Neutrophil (primary cell): Measurements from ENCODE around the gene PLA2G3.
A peak's percentile ranks its signal among the peaks of the same experiment; 100 is the strongest.
"Not testable (repeated sequence)": the region's sequence is repeated elsewhere in the genome, so short reads cannot be mapped to it uniquely, and the experiment has no call there.

Experiments
- H3K27ac ChIP-seq: fragments of 200-600 bp; sonication (generic); 2 replicates; pipeline ENCODE4 v1.5.1; 2016; ENCODE audit warnings: mild to moderate bottlenecking, moderate library complexity
- H3K27me3 ChIP-seq: fragments of 200-600 bp; sonication (generic); 2 replicates; pipeline ENCODE4 v1.6.0; 2016; ENCODE audit warnings: mild to moderate bottlenecking
- H3K36me3 ChIP-seq: fragments of 200-600 bp; sonication (generic); 2 replicates; pipeline ENCODE4 v1.5.1; 2017
- H3K4me1 ChIP-seq, 2 experiments: fragments of 200-600 bp in 1 of 2; sonication (generic) in 1 of 2; 1 replicate in 1 of 2; 2 replicates in 1 of 2; pipeline versions ENCODE4 v1.5.1 to v1.6.1; 2013 to 2016; ENCODE audit warnings: low read depth in 1 of 2, low read length in 1 of 2, mild to moderate bottlenecking in 1 of 2, moderate library complexity in 1 of 2; ENCODE audit not compliant: control insufficient read depth in 1 of 2, insufficient read depth in 1 of 2
- H3K4me3 ChIP-seq, 2 experiments: fragments of 200-600 bp in 1 of 2; sonication (generic) in 1 of 2; 1 replicate in 1 of 2; 2 replicates in 1 of 2; pipeline ENCODE4 v1.5.1; 2013 to 2016; ENCODE audit warnings: low read depth in 1 of 2, low read length in 1 of 2, mild to moderate bottlenecking in 1 of 2, moderate library complexity in 1 of 2
- H3K9me3 ChIP-seq: fragments of 200-600 bp; sonication (generic); 2 replicates; pipeline ENCODE4 v1.5.1; 2016
- TF ChIP-seq, protein P1 (sequence below): fragments of 200-600 bp; sonication (generic); IDR thresholded peaks from 2 replicates; pipeline ENCODE4 v1.5.1; 2016; ENCODE audit warnings: antibody characterized with exemption

The PLA2G3 gene

DNA sequence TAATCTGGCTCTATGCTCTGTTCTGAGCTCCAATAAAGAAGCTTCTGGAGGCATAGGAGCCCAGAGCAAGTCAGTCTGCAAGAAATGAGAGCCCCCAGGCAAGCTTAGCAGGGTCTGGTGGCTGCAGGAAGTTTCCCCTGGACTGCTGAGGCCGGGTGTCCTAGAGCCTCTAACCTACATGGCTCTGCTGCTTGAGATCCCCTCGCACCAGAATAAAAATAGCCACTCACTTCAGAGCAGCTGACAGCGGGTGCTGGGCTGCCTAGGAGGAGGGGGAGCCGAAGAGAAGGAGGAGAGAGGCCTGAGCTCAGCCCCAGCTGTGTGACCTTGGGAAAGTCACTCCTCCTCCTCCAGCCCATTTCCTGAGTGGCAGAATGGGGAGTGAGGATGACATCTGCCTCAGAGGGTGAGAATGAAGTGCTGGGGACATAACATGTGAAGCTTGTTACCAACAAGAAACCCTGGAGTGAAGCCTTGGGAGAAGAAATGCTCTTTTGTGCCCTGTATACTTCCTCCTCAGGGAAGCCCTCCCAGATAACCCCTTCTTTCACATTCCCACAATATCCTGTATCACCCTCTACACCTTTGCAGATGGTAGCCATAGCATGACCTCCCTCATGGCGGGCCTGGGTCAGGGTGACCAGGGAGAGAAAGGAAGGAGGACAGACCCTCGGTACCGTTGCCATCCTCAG, 21.1 kb downstream of the PLA2G3 start:
- Histone ChIP-seq H3K4me1 (no peaks in the 10 kb centered on the region), H3K27me3 (no peaks in the 10 kb centered on the region), H3K4me3 (no peak overlapping the region), H3K27ac (no peak overlapping the region), H3K9me3 (no peaks in the 10 kb centered on the region), H3K36me3 (no peaks in the 10 kb centered on the region)
- TF ChIP-seq, protein P1, sequence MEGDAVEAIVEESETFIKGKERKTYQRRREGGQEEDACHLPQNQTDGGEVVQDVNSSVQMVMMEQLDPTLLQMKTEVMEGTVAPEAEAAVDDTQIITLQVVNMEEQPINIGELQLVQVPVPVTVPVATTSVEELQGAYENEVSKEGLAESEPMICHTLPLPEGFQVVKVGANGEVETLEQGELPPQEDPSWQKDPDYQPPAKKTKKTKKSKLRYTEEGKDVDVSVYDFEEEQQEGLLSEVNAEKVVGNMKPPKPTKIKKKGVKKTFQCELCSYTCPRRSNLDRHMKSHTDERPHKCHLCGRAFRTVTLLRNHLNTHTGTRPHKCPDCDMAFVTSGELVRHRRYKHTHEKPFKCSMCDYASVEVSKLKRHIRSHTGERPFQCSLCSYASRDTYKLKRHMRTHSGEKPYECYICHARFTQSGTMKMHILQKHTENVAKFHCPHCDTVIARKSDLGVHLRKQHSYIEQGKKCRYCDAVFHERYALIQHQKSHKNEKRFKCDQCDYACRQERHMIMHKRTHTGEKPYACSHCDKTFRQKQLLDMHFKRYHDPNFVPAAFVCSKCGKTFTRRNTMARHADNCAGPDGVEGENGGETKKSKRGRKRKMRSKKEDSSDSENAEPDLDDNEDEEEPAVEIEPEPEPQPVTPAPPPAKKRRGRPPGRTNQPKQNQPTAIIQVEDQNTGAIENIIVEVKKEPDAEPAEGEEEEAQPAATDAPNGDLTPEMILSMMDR, result no peak

DNA sequence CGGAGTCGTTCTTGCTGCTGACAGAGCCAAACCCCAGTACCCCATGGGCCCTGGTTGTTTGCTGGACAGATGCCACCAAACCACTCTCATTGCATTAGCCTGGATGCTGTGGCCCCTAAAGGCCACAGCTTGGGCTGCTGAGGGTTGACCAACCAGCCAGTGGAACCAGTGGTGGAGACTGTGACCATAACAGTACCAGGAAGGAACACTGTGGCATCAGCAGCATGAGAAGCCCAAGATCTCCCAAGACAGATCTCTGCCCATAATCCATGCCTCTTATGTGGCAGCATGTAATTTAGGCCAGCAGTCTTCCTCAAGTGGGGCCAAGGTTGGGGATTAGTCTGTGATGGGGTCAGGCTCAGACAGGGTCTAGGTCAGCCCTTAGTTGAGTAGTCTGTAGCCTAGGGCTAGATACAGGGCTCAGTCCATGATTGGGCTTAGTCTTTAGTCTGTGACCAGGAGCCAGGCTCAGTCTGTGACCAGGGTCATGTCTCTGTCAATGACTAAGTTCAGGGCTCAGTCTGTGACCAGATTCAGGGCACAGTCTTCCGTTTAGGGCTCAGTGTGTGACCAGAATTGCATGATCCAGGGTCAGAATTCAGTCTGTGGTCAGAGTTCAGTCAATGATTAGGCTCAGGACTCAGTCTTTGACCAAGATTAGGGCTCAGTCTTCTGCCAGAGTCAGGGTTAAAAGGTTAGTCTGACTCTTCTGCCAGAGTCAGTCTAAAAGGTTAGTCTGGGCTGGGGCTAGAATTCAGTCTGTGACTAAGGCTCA, 22.1 kb downstream of the PLA2G3 start:
- TF ChIP-seq, protein P1, result no peak
- Histone ChIP-seq H3K36me3 (no peaks in the 10 kb centered on the region), H3K27me3 (no peaks in the 10 kb centered on the region), H3K9me3 (no peaks in the 10 kb centered on the region), H3K4me3 (no peak overlapping the region), H3K4me1 (no peaks in the 10 kb centered on the region), H3K27ac (no peak overlapping the region)

DNA sequence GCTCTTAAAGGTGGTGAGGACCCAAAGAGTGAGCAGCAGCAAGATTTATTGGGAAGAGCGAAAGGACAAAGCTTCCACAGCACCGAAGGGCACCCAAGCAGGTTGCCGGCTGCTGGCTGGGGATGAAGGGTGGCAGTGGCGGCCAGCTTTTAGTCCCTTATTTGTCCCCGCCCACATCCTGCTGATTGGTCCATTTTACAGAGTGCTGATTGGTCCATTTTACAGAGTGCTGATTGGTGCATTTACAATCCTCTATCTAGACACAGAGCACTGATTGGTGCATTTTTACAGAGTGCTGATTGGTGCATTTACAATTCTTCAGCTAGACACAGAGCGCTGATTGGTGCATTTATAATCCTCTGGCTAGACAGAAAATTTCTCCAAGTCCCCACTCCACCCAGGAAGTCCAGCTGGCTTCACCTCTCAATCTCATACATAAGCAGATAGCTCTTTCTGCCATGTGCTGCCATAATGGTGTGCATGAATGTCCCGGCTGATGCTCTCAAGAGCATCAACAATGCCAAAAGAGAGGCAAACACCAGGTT, 27.7 kb downstream of the PLA2G3 start:
- not testable (repeated sequence) for H3K36me3 ChIP-seq, H3K27me3 ChIP-seq, H3K27ac ChIP-seq, H3K4me1 ChIP-seq, H3K9me3 ChIP-seq, H3K4me3 ChIP-seq

DNA sequence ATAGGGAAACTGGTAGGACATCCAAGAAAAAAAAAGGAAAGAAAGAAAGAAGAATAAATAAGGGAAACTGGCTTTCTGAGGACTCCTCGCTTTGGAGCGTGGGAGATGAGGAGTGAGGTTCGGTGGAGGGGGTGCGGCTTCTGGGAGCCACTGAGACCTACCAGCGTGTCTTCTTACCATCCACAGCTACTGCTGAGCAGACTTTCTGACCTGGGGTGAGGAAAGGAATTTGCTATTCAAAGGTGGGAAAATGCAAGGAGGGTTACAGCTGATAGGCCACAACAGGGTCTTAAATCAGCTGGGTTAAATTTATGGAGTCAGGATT, 32.5 kb downstream of the PLA2G3 start:
- Histone ChIP-seq H3K4me1 (peaks cover 10 to 12% of the 10 kb centered on the region in 2 experiments), H3K36me3 (no peaks in the 10 kb centered on the region), H3K9me3 (no peaks in the 10 kb centered on the region), H3K4me3 (peak overlapping the region; percentile 60 to 74), H3K27ac (peak overlapping the region; percentile 50), H3K27me3 (peaks cover 20% of the 10 kb centered on the region)
- TF ChIP-seq, protein P1, result no peak

DNA sequence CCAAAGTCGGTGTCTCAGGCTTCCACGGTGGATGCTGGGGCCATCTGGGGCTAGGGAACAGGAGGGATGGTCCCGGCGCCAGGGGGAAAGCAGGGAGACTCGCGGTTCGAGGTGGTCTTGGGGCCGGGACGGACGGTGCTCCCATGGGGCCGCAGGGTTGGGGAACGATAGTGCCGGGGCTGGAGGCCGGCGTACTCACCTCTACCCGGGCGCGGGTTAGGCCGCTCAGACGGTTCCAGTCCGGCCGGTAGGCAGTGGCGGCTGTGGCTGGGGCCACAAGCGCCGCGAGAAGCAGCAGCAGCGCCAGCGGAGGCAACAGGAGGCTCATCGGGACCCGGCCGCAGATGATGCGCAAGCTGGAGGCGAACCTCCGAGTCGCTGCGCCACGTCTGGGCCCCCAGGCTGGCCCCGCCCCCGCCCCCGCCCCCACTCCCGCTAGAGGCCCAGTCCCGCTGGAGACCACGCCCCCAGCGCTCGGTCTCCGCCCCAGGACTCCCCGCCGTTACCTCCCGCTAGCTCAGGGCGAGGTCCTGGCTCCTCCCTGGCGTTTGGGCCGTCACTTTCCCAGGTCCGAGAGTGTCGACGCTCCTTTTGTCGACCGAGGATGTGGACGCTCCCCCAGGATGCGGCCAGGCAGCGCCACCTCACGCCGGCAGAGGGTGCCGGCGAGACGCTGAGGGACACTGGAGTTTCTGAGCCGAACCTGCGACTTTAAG, 33.0 kb downstream of the PLA2G3 start, which contains the start of gene SELENOM:
TSS of gene SELENOM (minus strand) at position 391 of the 716 bp plus-strand sequence. CDS start at position 328, 63 bp downstream.
- H3K27ac ChIP-seq, result peak within 1 kb of the TSS; percentile 50
- TF ChIP-seq, protein P1, result peak; percentile 88
- H3K27me3 ChIP-seq, result peaks cover 20% of the 10 kb centered on the region
- H3K4me1 ChIP-seq, result peaks cover 10 to 12% of the 10 kb centered on the region in 2 experiments
- no peaks in the 10 kb centered on the region for H3K9me3 ChIP-seq
- no peaks in the 10 kb centered on the region for H3K36me3 ChIP-seq
- H3K4me3 ChIP-seq, result peak within 1 kb of the TSS; percentile 60 to 74
